ENCODE measurements around the gene TEX29. TPM values are rescaled to one million over a fixed set of nuclear protein-coding genes. Genes with fewer than 3 reads are reported as not detected.
A peak's percentile ranks its signal among the peaks of the same experiment; 100 is the strongest.

Gene TEX29
- total RNA-seq, 1 donor: not detected

DNA sequence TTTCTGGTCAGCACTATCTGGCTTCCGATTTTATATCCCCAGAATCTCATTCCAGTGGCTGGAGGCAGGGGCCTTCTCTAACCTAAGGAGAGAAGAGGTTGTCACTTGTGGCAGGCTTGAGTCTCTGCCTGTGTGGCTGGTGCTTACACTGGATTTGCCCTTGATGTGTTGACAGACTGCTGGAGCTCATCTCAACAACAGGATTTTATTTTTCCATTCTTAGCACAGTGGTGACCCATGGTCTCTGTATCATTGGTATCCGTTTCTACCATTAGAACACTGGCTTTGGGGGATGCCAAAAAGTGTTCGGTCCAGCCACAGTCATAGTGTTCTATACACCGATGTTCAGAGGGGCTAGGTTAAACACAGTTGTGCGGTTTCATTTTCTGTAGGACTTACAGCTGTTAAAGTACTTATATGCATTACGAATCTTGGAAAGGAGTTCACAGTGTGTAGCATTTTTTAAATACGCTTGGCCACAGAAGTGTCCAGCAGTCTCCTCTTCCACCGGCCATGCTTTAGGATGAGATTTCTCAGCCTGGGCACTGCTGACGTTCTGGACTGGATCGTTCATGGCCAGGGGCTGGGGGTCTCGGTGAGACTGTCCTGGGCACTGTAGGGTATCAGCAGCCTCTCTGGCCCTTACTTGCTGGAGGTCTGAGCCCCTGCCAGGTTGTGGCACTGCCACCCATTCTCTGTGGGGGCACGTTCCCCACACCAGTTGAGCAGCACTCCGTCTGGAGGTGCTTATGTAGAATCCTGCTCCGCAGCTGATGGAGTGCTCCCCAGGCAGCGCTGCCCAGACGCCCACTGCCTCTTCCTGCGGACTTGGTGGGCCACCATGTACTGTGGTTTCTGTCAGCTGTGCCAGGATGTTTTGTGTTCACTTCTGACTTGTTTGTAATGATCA is 41.4 kb upstream of the TEX29 start:
- no peak overlapping the region for H3K4me3 ChIP-seq (ENCODE audit: low read depth, low read length)
- DNase-seq (ENCODE audit: low read depth): no peak
- TF ChIP-seq, protein P1, sequence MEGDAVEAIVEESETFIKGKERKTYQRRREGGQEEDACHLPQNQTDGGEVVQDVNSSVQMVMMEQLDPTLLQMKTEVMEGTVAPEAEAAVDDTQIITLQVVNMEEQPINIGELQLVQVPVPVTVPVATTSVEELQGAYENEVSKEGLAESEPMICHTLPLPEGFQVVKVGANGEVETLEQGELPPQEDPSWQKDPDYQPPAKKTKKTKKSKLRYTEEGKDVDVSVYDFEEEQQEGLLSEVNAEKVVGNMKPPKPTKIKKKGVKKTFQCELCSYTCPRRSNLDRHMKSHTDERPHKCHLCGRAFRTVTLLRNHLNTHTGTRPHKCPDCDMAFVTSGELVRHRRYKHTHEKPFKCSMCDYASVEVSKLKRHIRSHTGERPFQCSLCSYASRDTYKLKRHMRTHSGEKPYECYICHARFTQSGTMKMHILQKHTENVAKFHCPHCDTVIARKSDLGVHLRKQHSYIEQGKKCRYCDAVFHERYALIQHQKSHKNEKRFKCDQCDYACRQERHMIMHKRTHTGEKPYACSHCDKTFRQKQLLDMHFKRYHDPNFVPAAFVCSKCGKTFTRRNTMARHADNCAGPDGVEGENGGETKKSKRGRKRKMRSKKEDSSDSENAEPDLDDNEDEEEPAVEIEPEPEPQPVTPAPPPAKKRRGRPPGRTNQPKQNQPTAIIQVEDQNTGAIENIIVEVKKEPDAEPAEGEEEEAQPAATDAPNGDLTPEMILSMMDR (IDR thresholded peaks at IDR 0.05; ENCODE audit: insufficient read depth, low read depth, low read length): no peak

DNA sequence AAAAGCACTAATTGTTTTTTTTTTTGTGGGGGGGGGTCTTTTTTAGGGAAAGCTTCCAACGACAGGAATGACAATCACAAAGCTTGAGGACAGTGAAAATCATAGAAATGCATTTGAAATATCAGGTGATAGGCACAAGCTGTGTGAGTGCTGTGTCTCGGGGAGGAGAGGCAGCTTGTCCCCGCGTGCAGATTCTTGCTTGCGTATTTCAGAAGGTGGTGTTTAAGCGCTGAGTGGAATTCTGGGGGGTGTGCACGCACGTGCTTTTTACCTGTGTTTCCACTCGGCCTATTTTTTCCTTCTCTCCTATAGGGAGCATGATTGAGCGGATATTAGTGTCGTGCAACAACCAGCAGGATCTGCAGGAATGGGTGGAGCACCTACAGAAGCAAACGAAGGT is 40.2 kb upstream of the TEX29 start:
- no peak overlapping the region for H3K4me3 ChIP-seq (ENCODE audit: low read depth, low read length)
- TF ChIP-seq, protein P1 (IDR thresholded peaks at IDR 0.05; ENCODE audit: insufficient read depth, low read depth, low read length): no peak
- DNase-seq (ENCODE audit: low read depth): no peak

DNA sequence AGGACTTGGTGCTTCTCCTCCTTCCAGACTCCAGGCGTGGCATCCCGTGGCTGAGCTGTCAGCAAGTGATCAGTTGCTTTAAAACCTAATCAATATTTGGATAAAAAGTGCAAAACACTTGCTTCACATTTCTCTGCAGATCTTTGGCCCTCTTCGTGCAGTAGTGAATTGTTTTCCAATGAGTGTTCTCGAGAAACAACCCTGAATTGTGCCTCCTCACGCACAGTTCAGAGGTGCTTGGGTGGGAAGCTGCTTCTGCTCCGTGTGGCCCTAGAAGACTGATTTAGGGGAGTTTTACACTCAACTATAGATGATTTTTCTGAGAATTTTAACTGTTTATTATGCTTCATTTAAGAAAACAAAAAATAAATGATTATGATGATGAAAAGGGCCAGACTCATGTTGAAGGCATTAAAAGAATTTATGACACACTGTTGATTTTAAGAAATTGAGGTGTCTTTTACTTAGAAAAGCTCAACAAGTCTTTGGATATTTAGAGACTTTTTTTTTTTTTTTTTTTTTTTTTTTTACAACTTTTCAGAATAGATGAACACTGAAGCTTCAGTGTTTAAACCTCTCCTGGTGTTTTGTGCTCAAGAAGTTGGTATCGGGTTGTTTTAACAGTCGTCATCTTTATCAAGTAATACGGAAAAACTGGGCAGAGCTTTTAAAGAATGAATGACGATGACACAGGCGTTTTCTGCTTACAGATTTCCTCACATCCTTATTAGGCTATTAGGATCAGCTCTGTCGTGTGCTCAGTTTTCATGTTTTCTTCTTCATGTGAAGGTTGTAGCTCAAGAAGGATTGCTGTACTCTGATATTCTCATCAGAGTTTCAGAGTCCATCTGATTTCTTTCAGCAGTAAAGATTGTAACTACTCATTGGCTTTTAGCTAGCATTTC is 39.5 kb upstream of the TEX29 start:
- no peak overlapping the region for H3K4me3 ChIP-seq (ENCODE audit: low read depth, low read length)
- TF ChIP-seq, protein P1 (IDR thresholded peaks at IDR 0.05; ENCODE audit: insufficient read depth, low read depth, low read length): no peak
- peak; percentile 58 for DNase-seq (ENCODE audit: low read depth)

DNA sequence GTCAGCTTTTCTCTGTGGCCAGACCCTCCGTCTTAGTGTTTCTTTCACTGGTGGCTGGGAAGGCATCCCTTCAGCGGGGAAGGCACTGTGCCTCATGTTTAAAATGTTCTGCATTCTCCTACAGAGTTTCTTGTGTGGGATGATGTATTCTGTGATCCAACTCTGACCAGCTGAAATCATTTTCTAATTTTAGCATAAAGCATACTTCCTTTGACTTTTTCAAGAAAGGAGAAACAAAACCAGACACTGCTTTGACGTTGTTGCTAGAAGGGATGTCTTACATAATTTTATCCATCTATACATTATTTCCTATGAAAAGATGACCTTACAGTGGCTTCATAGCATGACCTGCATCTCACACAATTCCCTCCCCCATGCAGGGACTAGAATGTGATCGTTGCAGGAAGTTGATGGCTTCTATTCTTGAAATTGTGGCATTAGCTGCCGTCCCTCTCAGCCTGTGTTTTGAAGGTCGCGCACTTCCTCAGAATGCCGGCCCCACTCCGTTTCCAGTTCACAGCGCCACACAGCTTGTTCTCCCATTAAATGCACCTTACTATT is 38.6 kb upstream of the TEX29 start:
- no peak overlapping the region for H3K4me3 ChIP-seq (ENCODE audit: low read depth, low read length)
- DNase-seq (ENCODE audit: low read depth): peak; percentile 64
- TF ChIP-seq, protein P1 (IDR thresholded peaks at IDR 0.05; ENCODE audit: insufficient read depth, low read depth, low read length): no peak

DNA sequence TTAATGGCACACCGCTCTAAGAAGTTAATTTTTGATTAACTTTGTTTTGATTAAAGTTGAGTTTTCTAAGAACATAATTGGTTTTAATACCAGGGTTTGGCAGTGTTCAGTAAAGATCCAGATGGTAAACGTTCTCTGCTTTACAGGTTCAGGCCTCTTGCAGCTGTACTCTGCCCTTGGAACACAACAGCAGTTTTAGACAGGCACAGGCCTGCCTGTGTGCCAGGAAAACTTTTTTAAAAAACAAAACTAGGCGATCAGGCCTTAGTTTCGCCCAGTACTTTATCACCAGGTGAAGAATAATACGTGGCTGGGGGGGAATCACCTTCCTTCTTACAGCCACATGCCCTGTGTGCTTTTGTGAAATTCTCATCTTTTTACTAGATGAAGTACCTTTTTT is 38.0 kb upstream of the TEX29 start:
- no peak overlapping the region for H3K4me3 ChIP-seq (ENCODE audit: low read depth, low read length)
- no peak for DNase-seq (ENCODE audit: low read depth)
- TF ChIP-seq, protein P1 (IDR thresholded peaks at IDR 0.05; ENCODE audit: insufficient read depth, low read depth, low read length): no peak

DNA sequence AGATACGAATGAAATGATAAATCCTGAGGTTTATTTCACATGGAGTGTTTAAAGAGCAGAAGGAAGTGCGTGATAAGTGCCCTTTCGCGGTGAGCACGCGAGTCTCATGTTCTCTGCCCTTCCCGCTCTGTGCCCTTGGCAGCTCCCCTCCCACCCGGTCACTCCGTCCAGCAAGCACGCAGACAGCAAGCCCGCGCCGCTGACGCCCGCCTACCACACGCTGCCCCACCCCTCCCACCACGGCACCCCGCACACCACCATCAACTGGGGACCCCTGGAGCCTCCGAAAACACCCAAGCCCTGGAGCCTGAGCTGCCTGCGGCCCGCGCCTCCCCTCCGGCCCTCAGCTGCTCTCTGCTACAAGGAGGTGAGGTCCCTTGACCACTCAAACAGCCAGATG is 37.4 kb upstream of the TEX29 start:
- TF ChIP-seq, protein P1 (IDR thresholded peaks at IDR 0.05; ENCODE audit: insufficient read depth, low read depth, low read length): no peak
- DNase-seq (ENCODE audit: low read depth): no peak
- H3K4me3 ChIP-seq (ENCODE audit: low read depth, low read length): no peak overlapping the region
